WTC11 (cell line): ENCODE data around the gene BACH2.

Source experiments
- CTCF ChIP-seq: fragments of 200-600 bp; IDR thresholded peaks from 2 replicates; pipeline ENCODE4 v1.8.0; 2022; ENCODE audit warnings: antibody characterized with exemption
- ETV6 ChIP-seq: sonication (generic); formaldehyde crosslinking; IDR thresholded peaks from 2 replicates; pipeline ENCODE4 v1.8.1; 2022; ENCODE audit warnings: mild to moderate bottlenecking, missing genetic modification reagents
- FOXK1 ChIP-seq: sonication (generic); formaldehyde crosslinking; IDR thresholded peaks from 2 replicates; pipeline ENCODE4 v1.8.0; 2022; ENCODE audit warnings: mild to moderate bottlenecking, moderate library complexity, missing genetic modification reagents
- MAX ChIP-seq: sonication (generic); formaldehyde crosslinking; IDR thresholded peaks from 2 replicates; pipeline ENCODE4 v1.8.0; 2022; ENCODE audit warnings: mild to moderate bottlenecking, missing genetic modification reagents
- NR3C1 ChIP-seq: sonication (generic); formaldehyde crosslinking; conservative IDR thresholded peaks from 2 replicates; pipeline ENCODE4 v1.8.1; 2023; ENCODE audit warnings: low read depth, mild to moderate bottlenecking, missing genetic modification reagents
- PRDM15 ChIP-seq: sonication (generic); formaldehyde crosslinking; IDR thresholded peaks from 2 replicates; pipeline ENCODE4 v1.8.0; 2022; ENCODE audit warnings: missing genetic modification reagents
- STAT6 ChIP-seq: sonication (generic); formaldehyde crosslinking; conservative IDR thresholded peaks from 2 replicates; pipeline ENCODE4 v1.8.1; 2023; ENCODE audit warnings: mild to moderate bottlenecking, low read depth, missing genetic modification reagents, moderate library complexity
- TCF7 ChIP-seq: sonication (generic); formaldehyde crosslinking; IDR thresholded peaks from 2 replicates; pipeline ENCODE4 v1.8.0; 2022; ENCODE audit warnings: mild to moderate bottlenecking, low read depth, missing genetic modification reagents, moderate library complexity
- USF2 ChIP-seq: sonication (generic); formaldehyde crosslinking; IDR thresholded peaks from 2 replicates; pipeline ENCODE4 v1.8.1; 2023; ENCODE audit warnings: mild to moderate bottlenecking, missing genetic modification reagents, moderate library complexity
- ZBTB21 ChIP-seq: sonication (generic); formaldehyde crosslinking; IDR thresholded peaks from 2 replicates; pipeline ENCODE4 v1.8.1; 2023; ENCODE audit warnings: mild to moderate bottlenecking, missing genetic modification reagents, borderline replicate concordance
- ZNF425 ChIP-seq: fragments of 250-450 bp; sonication (Bioruptor Pico); conservative IDR thresholded peaks from 2 replicates; pipeline ENCODE4 v1.9.0; 2021; ENCODE audit warnings: mild to moderate bottlenecking
- ZNF532 ChIP-seq: fragments of 250-450 bp; sonication (Bioruptor Pico); IDR thresholded peaks from 2 replicates; pipeline ENCODE4 v1.9.0; 2021; ENCODE audit warnings: mild to moderate bottlenecking, borderline replicate concordance

- no peak for TF ChIP-seq CTCF
- no peak for TF ChIP-seq NR3C1 (CRISPR knock-in tag)
- TF ChIP-seq ZNF425: no peak
- no peak for TF ChIP-seq STAT6 (CRISPR knock-in tag)
- no peak for TF ChIP-seq USF2 (CRISPR knock-in tag)
- no peak for TF ChIP-seq TCF7 (CRISPR knock-in tag)
- no peak for TF ChIP-seq PRDM15 (CRISPR knock-in tag)
- no peak for TF ChIP-seq MAX (CRISPR knock-in tag)
- TF ChIP-seq FOXK1 (CRISPR knock-in tag): no peak
- TF ChIP-seq ETV6: no peak
- no peak for TF ChIP-seq ZNF532 (CRISPR knock-in tag)
- no peak for TF ChIP-seq ZBTB21 (CRISPR knock-in tag)
These were observed 196.5 kb downstream of the BACH2 start for GRCh38 chr6:90100059-90100665.
